ENCODE data around the gene SUN3.
A peak's percentile ranks its signal among the peaks of the same experiment; 100 is the strongest.

SUN3 gene

GRCh38 chr7:47973739-47974138 is 55.2 kb downstream of the SUN3 start:
- no peak for DNase-seq

GRCh38 chr7:47970761-47971160 is 58.1 kb downstream of the SUN3 start:
- no peak for DNase-seq

GRCh38 chr7:47968847-47969774 is 59.8 kb downstream of the SUN3 start:
- peak; percentile 24 for DNase-seq

- DNase-seq = no peak
These were observed 61.2 kb downstream of the SUN3 start for GRCh38 chr7:47967708-47968107.

- DNase-seq = no peak
These were observed 61.8 kb downstream of the SUN3 start for GRCh38 chr7:47967123-47967522.

GRCh38 chr7:47965456-47965855 is 63.5 kb downstream of the SUN3 start:
- DNase-seq = no peak

- DNase-seq = no peak
These were observed 66.6 kb downstream of the SUN3 start for GRCh38 chr7:47962262-47962661.

GRCh38 chr7:47957156-47957555 is 71.8 kb downstream of the SUN3 start:
- DNase-seq = no peak

- DNase-seq = no peak
These were observed 72.7 kb downstream of the SUN3 start for GRCh38 chr7:47956220-47956619.

GRCh38 chr7:47954231-47954911 is 74.5 kb downstream of the SUN3 start:
- DNase-seq = no peak

GRCh38 chr7:47953822-47954221 is 75.1 kb downstream of the SUN3 start:
- DNase-seq = no peak

GRCh38 chr7:47952224-47952623 is 76.7 kb downstream of the SUN3 start:
- no peak for DNase-seq

GRCh38 chr7:47951374-47951773 is 77.5 kb downstream of the SUN3 start:
- DNase-seq = no peak

- no peak for DNase-seq
These were observed 78.2 kb downstream of the SUN3 start for GRCh38 chr7:47950714-47951113.

GRCh38 chr7:47949703-47950102 is 79.2 kb downstream of the SUN3 start:
- DNase-seq = no peak

GRCh38 chr7:47948141-47948790 is 80.6 kb downstream of the SUN3 start, which contains the start of gene PKD1L1:
TSS of gene PKD1L1 (minus strand) at chr7:47948466. CDS start at chr7:47948440, 26 bp downstream.
- DNase-seq = no peak

- DNase-seq = no peak
These were observed 81.6 kb downstream of the SUN3 start for GRCh38 chr7:47947355-47947749.

GRCh38 chr7:47946581-47947354 is 82.1 kb downstream of the SUN3 start:
- no peak for DNase-seq

GRCh38 chr7:47945261-47946015 is 83.5 kb downstream of the SUN3 start:
- peak; percentile 73 for DNase-seq

GRCh38 chr7:47944536-47945260 is 84.2 kb downstream of the SUN3 start:
- no peak for DNase-seq

Data from T-helper 9 cell (primary cell).